Adipocyte (in vitro differentiated cells): ENCODE measurements around the gene COL4A2.
A peak's percentile ranks its signal among the peaks of the same experiment; 100 is the strongest.

ENCODE experiments used
- DNase-seq: peaks from one replicate; pipeline ENCODE4 v3.0.0-alpha.2; 2015; ENCODE audit warnings: low read depth
- H3K27me3 ChIP-seq: replicated peaks from 2 replicates; pipeline ENCODE4 v1.7.0; 2013; ENCODE audit warnings: mild to moderate bottlenecking, low read length, moderate library complexity; ENCODE audit not compliant: control insufficient read depth, insufficient read depth
- H3K36me3 ChIP-seq: 2 replicates; pipeline ENCODE4 v1.7.0; 2013; ENCODE audit warnings: low read length, mild to moderate bottlenecking, moderate library complexity; ENCODE audit not compliant: control insufficient read depth, insufficient read depth, severe bottlenecking
- H3K4me1 ChIP-seq: 2 replicates; pipeline ENCODE4 v1.7.0; 2013; ENCODE audit warnings: mild to moderate bottlenecking, low read length, moderate library complexity; ENCODE audit not compliant: control insufficient read depth, insufficient read depth
- H3K4me3 ChIP-seq: 2 replicates; pipeline ENCODE4 v1.7.0; 2013; ENCODE audit warnings: mild to moderate bottlenecking, low read length, moderate library complexity
- H3K9ac ChIP-seq: 2 replicates; pipeline ENCODE4 v1.7.0; 2013; ENCODE audit warnings: mild to moderate bottlenecking, low read length, moderate library complexity
- H3K9me3 ChIP-seq: 2 replicates; pipeline ENCODE4 v1.7.0; 2013; ENCODE audit warnings: mild to moderate bottlenecking, low read length, moderate library complexity; ENCODE audit not compliant: control insufficient read depth

COL4A2 gene

GRCh38 chr13:110273254-110273653 lies 33.8 kb upstream of the COL4A2 start:
- no peak overlapping the region for H3K9ac ChIP-seq

GRCh38 chr13:110274687-110275086 lies 32.4 kb upstream of the COL4A2 start:
- no peak overlapping the region for H3K4me3 ChIP-seq
- H3K4me1 ChIP-seq: peaks cover 54% of the 10 kb centered on the region
- H3K9ac ChIP-seq: no peak overlapping the region
- DNase-seq: no peak
- H3K9me3 ChIP-seq: no peaks in the 10 kb centered on the region
- peaks cover 27% of the 10 kb centered on the region for H3K36me3 ChIP-seq
- H3K27me3 ChIP-seq: no peaks in the 10 kb centered on the region

More at GRCh38 chr13:110273254-110273653, 33.8 kb upstream of the COL4A2 start:
- no peak overlapping the region for H3K4me3 ChIP-seq
- H3K36me3 ChIP-seq: peaks cover 42% of the 10 kb centered on the region
- peaks cover 39% of the 10 kb centered on the region for H3K4me1 ChIP-seq
- H3K9me3 ChIP-seq: no peaks in the 10 kb centered on the region
- H3K27me3 ChIP-seq: no peaks in the 10 kb centered on the region
- DNase-seq: no peak

- Histone ChIP-seq H3K4me3 (no peak overlapping the region), H3K9me3 (no peaks in the 10 kb centered on the region), H3K4me1 (peaks cover 67% of the 10 kb centered on the region), H3K27me3 (no peaks in the 10 kb centered on the region), H3K36me3 (peaks cover 20% of the 10 kb centered on the region), H3K9ac (peak overlapping the region; percentile 59)
- DNase-seq: peak; percentile 68
These were observed 31.0 kb upstream of the COL4A2 start for GRCh38 chr13:110275931-110276552.

DNA sequence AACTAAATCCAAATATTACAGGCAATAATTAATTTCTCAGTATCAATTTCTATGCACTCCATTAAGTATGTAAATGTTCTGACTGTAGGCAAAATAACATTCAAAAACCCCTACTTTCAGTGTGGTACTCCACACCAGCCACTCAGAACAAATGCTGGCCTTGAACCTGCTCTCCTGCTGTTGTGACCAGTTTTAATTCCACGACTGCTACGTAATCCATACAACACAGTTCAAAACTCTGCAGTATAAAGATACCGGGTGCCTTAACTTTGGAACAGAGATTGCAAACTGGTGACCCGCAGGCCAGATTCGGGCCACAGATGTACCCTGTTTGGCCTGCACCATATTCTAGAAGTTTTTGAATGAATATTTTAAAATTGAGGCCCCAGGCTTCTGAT lies 30.5 kb upstream of the COL4A2 start:
- Histone ChIP-seq H3K27me3 (no peaks in the 10 kb centered on the region), H3K36me3 (peaks cover 20% of the 10 kb centered on the region)

GRCh38 chr13:110277357-110277975 lies 29.6 kb upstream of the COL4A2 start:
- H3K27me3 ChIP-seq: no peaks in the 10 kb centered on the region
- no peaks in the 10 kb centered on the region for H3K9me3 ChIP-seq
- H3K9ac ChIP-seq: peak overlapping the region; percentile 61
- H3K36me3 ChIP-seq: peaks cover 22% of the 10 kb centered on the region
- no peak overlapping the region for H3K4me3 ChIP-seq
- H3K4me1 ChIP-seq: peaks cover 81% of the 10 kb centered on the region
- DNase-seq: no peak

More for the DNA sequence above, 30.5 kb upstream of the COL4A2 start:
- H3K9ac ChIP-seq: peak overlapping the region; percentile 59
- peaks cover 72% of the 10 kb centered on the region for H3K4me1 ChIP-seq
- no peaks in the 10 kb centered on the region for H3K9me3 ChIP-seq
- no peak overlapping the region for H3K4me3 ChIP-seq
- no peak for DNase-seq

- Histone ChIP-seq H3K27me3 (no peaks in the 10 kb centered on the region), H3K9me3 (no peaks in the 10 kb centered on the region), H3K36me3 (peaks cover 25% of the 10 kb centered on the region), H3K4me1 (peaks cover 90% of the 10 kb centered on the region), H3K4me3 (no peak overlapping the region), H3K9ac (peak overlapping the region; percentile 22)
- no peak for DNase-seq
These were observed 28.2 kb upstream of the COL4A2 start for GRCh38 chr13:110278859-110279258.

DNA sequence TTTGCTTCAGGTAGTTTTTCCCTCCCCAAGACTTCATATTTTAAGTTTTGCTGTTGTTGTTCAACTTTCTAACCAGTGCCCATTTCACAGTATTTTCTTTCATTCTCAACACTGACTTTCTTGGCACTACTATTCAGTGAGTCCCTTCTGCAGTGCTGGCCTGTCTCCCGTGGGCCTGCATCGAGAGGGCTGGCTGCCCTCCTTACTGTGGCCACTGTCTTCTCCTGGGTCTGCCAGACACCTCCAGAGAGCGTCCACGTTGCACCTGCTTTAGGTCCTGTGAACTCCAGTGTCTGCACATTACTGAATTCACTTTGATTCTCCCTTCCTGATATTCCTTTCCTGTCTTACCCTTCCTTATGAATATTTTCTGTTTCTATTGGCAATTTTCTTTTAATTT lies 27.4 kb upstream of the COL4A2 start:
- Histone ChIP-seq H3K4me1 (peaks cover 93% of the 10 kb centered on the region), H3K9me3 (no peaks in the 10 kb centered on the region), H3K4me3 (no peak overlapping the region), H3K9ac (peak overlapping the region; percentile 7), H3K27me3 (no peaks in the 10 kb centered on the region), H3K36me3 (peaks cover 25% of the 10 kb centered on the region)
- no peak for DNase-seq

DNA sequence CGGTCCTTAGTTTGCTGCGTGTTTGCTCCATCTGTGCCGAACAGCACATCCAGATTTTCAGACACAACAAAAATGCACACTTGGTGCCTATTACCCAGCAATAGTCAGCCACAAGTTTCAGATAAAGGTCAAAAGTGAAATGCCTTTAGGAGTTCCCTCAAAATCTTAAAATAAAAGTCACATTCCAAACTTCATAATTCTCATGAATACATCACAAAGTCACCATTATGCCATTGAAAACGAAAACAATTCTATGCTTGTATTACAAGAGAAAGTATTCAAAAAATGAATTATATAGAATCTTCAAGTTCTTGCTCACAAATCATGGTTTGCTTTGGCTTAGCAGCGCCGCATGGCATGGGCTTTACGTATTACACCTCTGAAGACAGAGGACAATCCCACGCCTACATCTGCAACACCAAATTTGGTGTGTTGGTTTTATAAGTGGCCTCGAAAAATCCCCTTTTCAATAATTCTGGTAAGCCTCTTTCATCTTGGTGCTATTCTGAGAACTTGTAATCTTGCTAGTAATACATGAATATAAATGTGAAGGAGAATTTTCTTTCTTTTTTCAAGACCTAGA lies 26.8 kb upstream of the COL4A2 start:
- H3K4me1 ChIP-seq: peaks cover 93% of the 10 kb centered on the region
- no peak for DNase-seq

DNA sequence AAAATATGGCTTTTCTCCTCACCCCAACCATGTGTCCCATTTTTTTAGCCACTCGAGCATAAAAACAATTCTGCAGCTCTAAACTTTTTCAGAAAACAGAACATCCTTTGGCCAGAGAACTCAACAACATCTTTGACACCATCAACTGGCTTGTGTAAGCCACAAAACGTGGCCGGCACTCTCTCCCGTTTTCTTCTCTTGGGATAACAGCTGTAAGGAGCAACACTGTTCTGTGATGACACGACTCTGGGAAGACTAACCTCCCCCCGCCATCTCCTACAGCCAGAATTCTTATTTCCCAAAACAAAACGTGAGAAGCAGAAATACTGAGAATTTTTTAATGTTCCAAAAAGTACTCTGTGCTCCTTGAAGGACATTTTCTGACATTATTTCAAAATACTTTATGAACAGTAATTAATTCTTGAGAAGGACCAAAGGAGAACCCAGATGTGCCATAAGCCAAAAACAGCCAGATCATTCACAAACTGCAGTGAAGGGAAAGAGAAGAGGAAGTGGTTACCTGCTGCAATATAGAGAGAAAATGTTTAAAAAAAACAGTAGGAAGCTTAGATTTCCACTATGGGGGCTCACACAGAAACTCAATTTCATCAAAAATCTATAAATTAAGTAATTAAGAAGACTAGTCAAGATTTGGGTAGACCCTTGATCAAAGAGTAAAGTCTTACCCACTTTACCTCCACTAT lies 25.9 kb upstream of the COL4A2 start:
- DNase-seq: no peak
- peaks cover 32% of the 10 kb centered on the region for H3K36me3 ChIP-seq
- no peak overlapping the region for H3K4me3 ChIP-seq
- H3K4me1 ChIP-seq: peaks cover 90% of the 10 kb centered on the region
- H3K9me3 ChIP-seq: no peaks in the 10 kb centered on the region
- peak overlapping the region; percentile 35 for H3K9ac ChIP-seq
- no peaks in the 10 kb centered on the region for H3K27me3 ChIP-seq

More for the DNA sequence above, 26.8 kb upstream of the COL4A2 start:
- no peaks in the 10 kb centered on the region for H3K27me3 ChIP-seq
- H3K9me3 ChIP-seq: no peaks in the 10 kb centered on the region
- H3K4me3 ChIP-seq: no peak overlapping the region
- H3K36me3 ChIP-seq: peaks cover 29% of the 10 kb centered on the region
- H3K9ac ChIP-seq: peak overlapping the region; percentile 35

DNA sequence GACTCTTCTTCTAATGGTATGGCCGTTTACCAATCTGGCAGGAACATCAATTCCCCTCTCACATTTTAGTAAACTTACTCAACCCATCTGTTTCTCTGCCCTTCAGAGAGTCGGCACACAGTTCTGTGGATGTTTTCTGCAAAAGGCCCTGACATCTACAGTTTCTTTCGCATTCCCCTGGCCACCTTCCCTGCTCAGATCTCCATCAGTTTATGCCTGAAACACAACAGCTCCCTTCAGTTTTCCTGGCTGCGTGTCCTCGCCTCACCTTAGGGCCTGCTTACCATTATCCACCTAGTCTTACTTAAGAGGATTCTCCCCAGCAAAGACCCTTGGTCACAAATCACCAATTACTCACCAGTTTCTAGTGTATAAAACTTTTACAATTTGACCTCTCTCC lies 25.3 kb upstream of the COL4A2 start:
- H3K9ac ChIP-seq: no peak overlapping the region
- H3K27me3 ChIP-seq: no peaks in the 10 kb centered on the region
- peaks cover 38% of the 10 kb centered on the region for H3K36me3 ChIP-seq
- H3K4me1 ChIP-seq: peaks cover 84% of the 10 kb centered on the region
- H3K9me3 ChIP-seq: no peaks in the 10 kb centered on the region
- no peak overlapping the region for H3K4me3 ChIP-seq
- DNase-seq: no peak

DNA sequence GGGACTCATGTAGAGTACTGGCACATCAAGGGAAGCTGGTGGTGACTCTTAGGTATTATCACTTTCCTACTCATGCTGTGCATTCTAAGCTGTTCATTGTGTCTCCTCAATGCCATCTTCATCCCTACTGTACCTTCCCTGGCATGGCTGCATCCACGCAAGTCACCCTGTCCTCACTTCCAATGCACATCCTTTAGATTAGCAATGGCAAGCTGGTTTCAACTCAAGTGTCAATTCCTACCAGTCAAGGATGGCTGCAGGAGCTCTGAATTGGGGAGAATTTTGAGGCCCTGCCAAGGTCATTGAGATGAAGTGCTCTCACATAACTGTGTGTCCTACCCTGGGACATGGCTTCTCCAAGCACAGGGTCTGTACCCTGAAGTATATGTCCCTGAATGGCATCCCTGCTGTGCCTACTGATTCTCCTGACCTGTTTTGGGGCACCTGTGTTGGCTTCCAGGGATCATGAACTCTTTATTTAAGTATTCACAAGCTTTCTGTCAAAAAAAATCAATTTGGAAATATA lies 24.7 kb upstream of the COL4A2 start:
- no peak for DNase-seq
- Histone ChIP-seq H3K9ac (no peak overlapping the region), H3K27me3 (no peaks in the 10 kb centered on the region), H3K4me3 (no peak overlapping the region), H3K4me1 (peaks cover 82% of the 10 kb centered on the region), H3K9me3 (no peaks in the 10 kb centered on the region), H3K36me3 (peaks cover 44% of the 10 kb centered on the region)
